SK-N-SH (cell line): ENCODE results near the gene ENTPD6. TPM values are rescaled to one million over a fixed set of nuclear protein-coding genes. Genes with fewer than 3 reads are reported as not detected.

Source experiments
- CTCF ChIA-PET: fragments of 300-600, 350-600 bp; formaldehyde crosslinking; extraction: SDS; loops from one replicate; lab custom pipeline; 2021; lab: Yijun Ruan, JAX
- POLR2A ChIA-PET: fragments of 350-600 bp; sonication (Branson Sonifier 250); formaldehyde crosslinking; extraction: SDS; loops from one replicate; lab custom pipeline; 2020; ENCODE audit warnings: antibody characterized with exemption, inconsistent platforms; lab: Yijun Ruan, JAX
- DNase-seq: peaks from one replicate; pipeline ENCODE4 v3.0.0; 2012
- H2AFZ ChIP-seq: fragments of 200-600 bp; sonication (generic); 2 replicates; pipeline ENCODE4 v1.8.1; 2016; ENCODE audit warnings: antibody characterized with exemption, mild to moderate bottlenecking, low read depth
- H3F3A ChIP-seq: fragments of 200-600 bp; sonication (generic); replicated peaks from 2 replicates; pipeline ENCODE3; 2016; ENCODE audit warnings: antibody characterized with exemption, mild to moderate bottlenecking; ENCODE audit not compliant: insufficient read depth
- H3K27ac ChIP-seq, 2 experiments: fragments of 200-500 bp in 1 of 2; fragments of 200-600 bp in 1 of 2; sonication (Bioruptor generic) in 1 of 2; sonication (generic), shearing (Covaris generic) in 1 of 2; 2 replicates each; pipeline versions ENCODE4 v1.5.1 to v1.6.1; 2014 to 2016; ENCODE audit warnings: low read depth in 2 of 2, inconsistent platforms in 1 of 2, low read length in 1 of 2, mild to moderate bottlenecking in 1 of 2, mixed read lengths in 1 of 2
- H3K27me3 ChIP-seq: fragments of 200-600 bp; sonication (generic), shearing (Covaris generic); 2 replicates; pipeline ENCODE4 v1.6.1; 2016; ENCODE audit warnings: mixed run types; ENCODE audit not compliant: insufficient read depth
- H3K36me3 ChIP-seq, 2 experiments: fragments of 200-500 bp in 1 of 2; fragments of 200-600 bp in 1 of 2; sonication (Bioruptor generic) in 1 of 2; sonication (generic) in 1 of 2; replicated peaks in 1 of 2; 2 replicates each; pipeline versions ENCODE3 to v1.5.1; 2014 to 2016; ENCODE audit warnings: low read length in 1 of 2, mild to moderate bottlenecking in 1 of 2; ENCODE audit not compliant: insufficient read depth in 2 of 2, control insufficient read depth in 1 of 2
- H3K4me1 ChIP-seq, 2 experiments: fragments of 200-500 bp in 1 of 2; fragments of 200-600 bp in 1 of 2; sonication (Bioruptor generic) in 1 of 2; sonication (generic), shearing (Covaris generic) in 1 of 2; 2 replicates each; pipeline versions ENCODE4 v1.5.1 to v1.6.1; 2014 to 2016; ENCODE audit warnings: low read depth in 1 of 2, low read length in 1 of 2, mixed run types in 1 of 2; ENCODE audit not compliant: insufficient read depth in 2 of 2, control insufficient read depth in 1 of 2
- H3K4me2 ChIP-seq: fragments of 200-600 bp; sonication (generic), shearing (Covaris generic); 2 replicates; pipeline ENCODE4 v1.6.1; 2017; ENCODE audit warnings: mixed run types
- H3K4me3 ChIP-seq, 2 experiments: fragments of 200-500 bp in 1 of 2; fragments of 200-600 bp in 1 of 2; sonication (Bioruptor generic) in 1 of 2; sonication (generic), shearing (Covaris generic) in 1 of 2; 2 replicates each; pipeline versions ENCODE4 v1.5.1 to v1.8.1; 2014 to 2016; ENCODE audit warnings: low read depth in 2 of 2, inconsistent platforms in 1 of 2, low read length in 1 of 2, mild to moderate bottlenecking in 1 of 2, mixed read lengths in 1 of 2, moderate library complexity in 1 of 2
- H3K79me2 ChIP-seq: fragments of 200-600 bp; sonication (generic); 2 replicates; pipeline ENCODE4 v1.8.1; 2017; ENCODE audit warnings: mild to moderate bottlenecking; ENCODE audit not compliant: insufficient read depth
- H3K9ac ChIP-seq: fragments of 200-600 bp; sonication (generic); 2 replicates; pipeline ENCODE4 v1.6.1; 2017; ENCODE audit warnings: mixed run types
- H3K9me2 ChIP-seq: fragments of 200-600 bp; sonication (generic); 2 replicates; pipeline ENCODE4 v1.6.1; 2017; ENCODE audit warnings: mixed run types
- H3K9me3 ChIP-seq: fragments of 200-600 bp; sonication (generic); 2 replicates; pipeline ENCODE4 v1.6.1; 2017; ENCODE audit warnings: mixed run types, mild to moderate bottlenecking, moderate library complexity
- H4K20me1 ChIP-seq: fragments of 200-600 bp; sonication (generic); 2 replicates; pipeline ENCODE4 v1.6.1; 2017; ENCODE audit warnings: mild to moderate bottlenecking, mixed run types; ENCODE audit not compliant: insufficient read depth
- CTCF ChIP-seq: fragments of 200-600 bp; sonication (generic); IDR thresholded peaks from 2 replicates; pipeline ENCODE4 v1.6.1; 2017; ENCODE audit warnings: antibody characterized with exemption, mild to moderate bottlenecking, moderate library complexity
- EP300 ChIP-seq, 2 experiments: IDR thresholded peaks; 2 replicates each; pipeline versions ENCODE4 v1.4.0 to v1.6.1; 2012; ENCODE audit warnings: borderline replicate concordance in 1 of 2, low read depth in 1 of 2, low read length in 1 of 2
- EZH2phosphoT487 ChIP-seq: fragments of 200-600 bp; sonication (generic); IDR thresholded peaks from 2 replicates; pipeline ENCODE4 v1.6.1; 2017; ENCODE audit warnings: low read depth, mixed run types, mild to moderate bottlenecking, antibody characterized with exemption, moderate library complexity, borderline replicate concordance
- FOSL2 ChIP-seq: IDR thresholded peaks from 2 replicates; pipeline ENCODE4 v1.4.0; 2012; ENCODE audit warnings: low read depth, mild to moderate bottlenecking, moderate library complexity, borderline replicate concordance
- FOXJ3 ChIP-seq: sonication (generic); formaldehyde crosslinking; IDR thresholded peaks from 2 replicates; pipeline ENCODE4 v1.5.1; 2020; ENCODE audit warnings: mild to moderate bottlenecking, missing genetic modification reagents
- FOXM1 ChIP-seq: IDR thresholded peaks from 2 replicates; pipeline ENCODE4 v1.4.0; 2012; ENCODE audit warnings: low read depth, mild to moderate bottlenecking
- MEF2A ChIP-seq: IDR thresholded peaks from 2 replicates; pipeline ENCODE4 v1.4.0; 2012; ENCODE audit warnings: low read depth, borderline replicate concordance
- MXI1 ChIP-seq: IDR thresholded peaks from 2 replicates; pipeline ENCODE4 v1.6.1; 2012; ENCODE audit warnings: mild to moderate bottlenecking, low read depth, low read length, improper control_type of control experiment
- NFIC ChIP-seq: IDR thresholded peaks from 2 replicates; pipeline ENCODE4 v1.4.0; 2012; ENCODE audit warnings: borderline replicate concordance
- NRF1 ChIP-seq: IDR thresholded peaks from 2 replicates; pipeline ENCODE4 v1.6.1; 2012; ENCODE audit warnings: low read depth, mild to moderate bottlenecking, low read length
- PBX3 ChIP-seq: IDR thresholded peaks from 2 replicates; pipeline ENCODE4; 2012
- POLR2AphosphoS5 ChIP-seq: IDR thresholded peaks from 2 replicates; pipeline ENCODE4 v1.6.1; 2012; ENCODE audit warnings: low read depth, low read length
- SIN3A ChIP-seq: IDR thresholded peaks from 2 replicates; pipeline ENCODE4 v1.6.1; 2012; ENCODE audit warnings: low read depth, mild to moderate bottlenecking, low read length, moderate library complexity, borderline replicate concordance
- SMC3 ChIP-seq: IDR thresholded peaks from 2 replicates; pipeline ENCODE4 v1.6.1; 2012; ENCODE audit warnings: low read depth, low read length, improper control_type of control experiment
- TEAD4 ChIP-seq: IDR thresholded peaks from 2 replicates; pipeline ENCODE4 v1.4.0; 2012; ENCODE audit warnings: mild to moderate bottlenecking, borderline replicate concordance; ENCODE audit not compliant: insufficient read depth
- WGBS: methylation state at CpG from one replicate; pipeline ENCODE4 v1.1.6; 2017; ENCODE audit warnings: low lambda C conversion rate; 5-methylcytosine and 5-hydroxymethylcytosine counted together
- polyA plus RNA-seq, 3 experiments: library from polyadenylated mRNA; depleted of rRNA; stranded (reverse); fragments of >200 nt; gene quantifications; 2 replicates each; pipeline ENCODE4 v1.2.3, GENCODE V29; 2012
- TF ChIP-seq, protein P1 (sequence below): IDR thresholded peaks from 2 replicates; pipeline ENCODE4 v1.4.0; 2012; ENCODE audit warnings: low read depth

The ENTPD6 gene
- polyA plus RNA-seq, 1 of the 3 experiments (the other 2 are of a cell fraction): 76.1 TPM

DNA sequence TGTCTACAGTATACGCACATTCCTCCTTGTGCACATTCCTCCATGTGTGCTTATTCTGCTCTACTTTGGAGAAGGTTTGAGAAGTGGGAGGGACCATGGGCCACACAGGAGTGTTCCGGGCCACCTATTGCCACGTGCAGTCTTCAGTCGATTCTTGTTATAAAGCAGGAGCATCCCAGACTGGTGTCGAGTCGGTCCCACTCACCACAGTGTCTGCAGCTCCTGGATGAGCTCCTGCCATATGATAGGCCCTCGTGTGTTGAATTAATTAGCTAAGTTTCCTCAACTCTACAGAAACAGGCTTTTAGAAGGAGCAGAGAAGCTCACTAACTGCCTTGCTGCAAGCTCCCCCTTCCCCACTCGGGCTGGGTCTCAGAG lies 22.6 kb downstream of the ENTPD6 start:
- Histone ChIP-seq H4K20me1 (no peaks in the 10 kb centered on the region), H3F3A (peaks cover 8% of the 10 kb centered on the region), H3K4me2 (no peak overlapping the region), H3K4me3 (no peak overlapping the region), H3K9me3 (no peaks in the 10 kb centered on the region), H3K27me3 (no peaks in the 10 kb centered on the region), H3K9ac (no peak overlapping the region), H3K36me3 (peaks cover 23 to 35% of the 10 kb centered on the region in 2 experiments), H2AFZ (no peak overlapping the region), H3K27ac (no peak overlapping the region), H3K79me2 (no peaks in the 10 kb centered on the region), H3K9me2 (no peaks in the 10 kb centered on the region), H3K4me1 (peaks cover 0 to 6% of the 10 kb centered on the region in 2 experiments; a peak in 1 of 4 replicates)
- no peak for DNase-seq
- TF ChIP-seq SIN3A: no peak
- no peak for TF ChIP-seq MXI1
- TF ChIP-seq PBX3: no peak
- no peak for TF ChIP-seq NRF1
- TF ChIP-seq, protein P1, sequence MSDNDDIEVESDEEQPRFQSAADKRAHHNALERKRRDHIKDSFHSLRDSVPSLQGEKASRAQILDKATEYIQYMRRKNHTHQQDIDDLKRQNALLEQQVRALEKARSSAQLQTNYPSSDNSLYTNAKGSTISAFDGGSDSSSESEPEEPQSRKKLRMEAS: no peak
- no peak for TF ChIP-seq FOXM1
- no peak for TF ChIP-seq FOXJ3
- TF ChIP-seq TEAD4: no peak
- TF ChIP-seq EP300 (IDR thresholded peaks at IDR 0.05; ENCODE audit: borderline replicate concordance in 1 of 2, low read depth in 1 of 2, low read length in 1 of 2): no peak
- no peak for TF ChIP-seq MEF2A
- no peak for TF ChIP-seq CTCF
- no peak for TF ChIP-seq NFIC
- no peak for TF ChIP-seq POLR2AphosphoS5
- ChIA-PET POLR2A (no interaction called here), CTCF (interaction anchor here (1.2 kb wide), 1 partner anchor 29 kb away, joined by 3 read pairs; no protein-coding TSS in a partner anchor)
- 92% methylated on average over 8 of the region's 8 CpGs for WGBS

DNA sequence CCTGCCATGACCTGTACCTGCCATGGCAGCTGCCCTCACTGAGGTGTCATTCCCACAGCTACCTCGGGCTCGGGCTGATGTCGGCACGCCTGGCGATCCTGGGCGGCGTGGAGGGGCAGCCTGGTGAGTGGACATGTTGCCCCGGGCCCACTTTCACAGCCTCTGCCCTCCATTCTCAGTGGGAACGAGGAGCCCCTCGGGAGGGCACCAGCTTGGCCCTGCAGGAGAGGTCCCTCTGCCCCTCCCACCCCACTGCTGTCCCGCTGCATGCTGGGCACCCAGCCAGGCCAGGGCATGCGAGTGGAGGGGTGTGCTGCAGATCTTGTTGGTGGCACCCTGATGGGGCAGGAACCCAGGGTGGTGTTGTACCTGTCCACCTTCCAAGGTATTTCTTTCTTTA lies 23.0 kb downstream of the ENTPD6 start:
- CTCF ChIA-PET: interaction anchor here (1.2 kb wide), 1 partner anchor 29 kb away, joined by 3 read pairs; no protein-coding TSS in a partner anchor
- Histone ChIP-seq H3K27ac (no peak overlapping the region), H3F3A (peaks cover 8% of the 10 kb centered on the region), H3K4me1 (peaks cover 1 to 6% of the 10 kb centered on the region in 2 experiments; a peak in 2 of 4 replicates), H3K9me3 (no peaks in the 10 kb centered on the region), H3K4me3 (no peak overlapping the region), H3K79me2 (no peaks in the 10 kb centered on the region), H2AFZ (no peak overlapping the region), H3K4me2 (no peak overlapping the region), H3K27me3 (no peaks in the 10 kb centered on the region), H3K9me2 (no peaks in the 10 kb centered on the region), H4K20me1 (no peaks in the 10 kb centered on the region), H3K36me3 (peaks cover 19 to 35% of the 10 kb centered on the region in 2 experiments), H3K9ac (no peak overlapping the region)
- TF ChIP-seq EZH2phosphoT487: no peak
- TF ChIP-seq SMC3: no peak
- no peak for TF ChIP-seq PBX3
- no peak for TF ChIP-seq FOSL2
- DNase-seq: no peak
- WGBS: 92% methylated on average over 7 of the region's 12 CpGs
- POLR2A ChIA-PET: no interaction called here
